NOMO-1 treated with DMSO at 0.1 percent for 48 hours (cell line): ENCODE measurements around the gene OR2A5.
"Not testable (repeated sequence)": the region's sequence is repeated elsewhere in the genome, so short reads cannot be mapped to it uniquely, and the experiment has no call there.

Experiments
- DNase-seq: peaks from one replicate; lab custom pipeline; 2025; ENCODE audit not compliant: unreplicated experiment; lab: John Stamatoyannopoulos, UW

Gene OR2A5

DNA sequence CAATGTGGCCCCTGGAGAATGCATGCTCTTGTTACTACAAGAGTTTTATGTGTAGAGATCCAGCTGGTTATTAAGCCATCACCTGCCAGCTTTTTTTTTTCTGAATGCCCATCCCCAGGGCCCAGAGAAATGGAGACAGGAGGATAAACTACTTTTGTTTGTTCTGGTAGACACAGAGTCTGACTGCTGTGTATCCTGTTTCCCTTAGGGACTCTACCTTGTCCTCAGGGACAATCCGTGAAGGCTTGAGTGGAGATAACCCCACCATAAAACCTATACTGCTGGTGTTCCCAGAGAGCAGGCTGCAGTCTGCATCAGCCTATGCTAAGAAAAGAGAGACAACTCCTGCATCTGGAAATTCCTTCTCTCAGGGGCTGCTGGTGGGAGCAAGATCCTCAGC, at the start of gene OR2A5:
Gene OR2A5, plus strand, starts transcription at position 301 of the 400 bp plus-strand sequence. CDS start 1,454 bp downstream, outside the sequence.
- no peak for DNase-seq

DNA sequence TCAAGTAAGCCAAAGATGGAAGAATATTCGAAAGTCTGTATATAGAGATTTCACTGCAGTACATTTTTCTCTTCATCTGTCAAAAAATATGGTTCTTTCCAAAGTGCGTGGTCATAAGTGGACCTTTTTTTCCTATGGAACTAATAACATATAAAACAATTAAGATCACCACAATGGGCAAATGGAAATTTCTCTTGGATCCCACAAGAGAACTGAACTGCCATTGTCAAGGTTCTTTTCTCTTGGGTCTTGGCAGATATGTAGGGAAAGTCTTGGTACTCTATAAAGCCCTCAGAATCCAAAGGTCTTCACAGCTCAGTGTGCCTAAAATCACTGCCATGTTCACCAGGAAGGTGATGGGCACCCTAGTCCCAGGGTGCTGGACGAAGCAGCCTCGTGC, 48.7 kb upstream of the OR2A5 start, which contains the start of gene OR6B1:
Gene OR6B1, plus strand, starts transcription at position 301 of the 400 bp plus-strand sequence. CDS start 3,677 bp downstream, outside the sequence.
- DNase-seq = no peak

- no peak for DNase-seq
Observed at GRCh38 chr7:144001543-144001942, 47.2 kb upstream of the OR2A5 start.

GRCh38 chr7:144004703-144005102, 44.0 kb upstream of the OR2A5 start:
- DNase-seq = no peak

DNA sequence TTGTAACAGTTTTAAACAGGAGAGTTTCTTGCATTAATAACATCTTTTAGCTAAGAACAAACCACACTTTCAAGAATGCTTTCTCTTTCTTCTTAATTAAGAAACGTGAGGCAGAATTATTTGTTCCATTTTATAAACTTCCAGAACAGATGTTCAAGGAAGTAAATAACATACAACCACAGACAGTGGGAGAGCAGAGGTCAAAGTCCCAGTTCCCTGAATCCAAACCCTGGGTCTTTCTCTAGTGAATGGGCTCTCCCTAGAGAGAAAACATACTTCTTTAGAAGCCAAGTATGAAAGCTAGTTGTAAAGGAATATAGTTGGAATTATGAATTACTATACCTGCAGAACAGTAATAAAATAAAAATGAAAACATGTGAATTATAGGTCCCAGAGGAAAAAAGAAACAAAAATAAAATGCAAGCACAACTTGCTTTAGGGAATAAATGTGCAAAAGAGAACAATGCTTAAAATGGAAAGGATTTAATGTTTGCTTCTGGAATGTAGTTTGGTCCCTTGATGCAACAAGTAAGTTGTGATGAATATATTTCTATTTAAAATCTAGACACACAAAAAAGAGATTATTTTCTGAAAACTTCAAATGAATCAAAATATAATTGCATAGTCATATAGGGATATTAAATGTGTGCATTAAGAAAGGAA, 42.6 kb upstream of the OR2A5 start:
- no peak for DNase-seq

DNA sequence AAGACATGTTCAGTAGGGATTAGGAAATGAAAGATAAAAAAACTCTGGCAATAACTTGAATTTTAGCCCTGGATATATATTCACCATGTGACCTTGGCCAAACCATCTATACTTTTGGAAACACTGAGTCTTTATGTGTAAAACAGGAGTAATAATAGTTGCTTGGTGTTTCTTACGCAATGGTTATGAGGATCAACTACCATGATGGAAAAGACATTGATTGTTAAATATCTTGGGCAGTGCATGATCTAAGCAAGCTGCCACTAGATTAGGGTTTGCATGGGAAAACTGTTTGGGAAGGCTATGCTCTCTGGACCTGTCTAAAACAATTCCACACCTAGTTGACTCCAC, 42.1 kb upstream of the OR2A5 start:
- no peak for DNase-seq

DNA sequence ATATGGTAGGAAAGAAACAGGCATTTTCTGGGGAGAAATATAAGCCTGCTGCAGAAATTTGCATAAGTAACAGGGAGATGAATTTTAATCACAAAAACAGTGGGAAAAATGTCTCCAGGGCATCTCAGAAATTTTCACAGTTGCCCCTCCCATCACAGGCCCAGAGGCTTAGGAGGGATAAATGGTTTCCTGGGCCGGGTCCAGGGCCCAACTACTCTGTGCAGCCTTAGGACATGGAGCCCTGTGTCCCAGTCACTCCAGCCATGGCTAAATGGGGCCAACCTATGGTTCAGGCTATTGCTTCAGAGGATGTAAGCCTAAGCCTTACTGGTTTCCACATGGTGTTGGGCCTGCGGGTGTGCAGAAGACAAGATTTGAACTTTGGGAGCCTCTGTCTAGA, 39.4 kb upstream of the OR2A5 start:
- DNase-seq = no peak

DNA sequence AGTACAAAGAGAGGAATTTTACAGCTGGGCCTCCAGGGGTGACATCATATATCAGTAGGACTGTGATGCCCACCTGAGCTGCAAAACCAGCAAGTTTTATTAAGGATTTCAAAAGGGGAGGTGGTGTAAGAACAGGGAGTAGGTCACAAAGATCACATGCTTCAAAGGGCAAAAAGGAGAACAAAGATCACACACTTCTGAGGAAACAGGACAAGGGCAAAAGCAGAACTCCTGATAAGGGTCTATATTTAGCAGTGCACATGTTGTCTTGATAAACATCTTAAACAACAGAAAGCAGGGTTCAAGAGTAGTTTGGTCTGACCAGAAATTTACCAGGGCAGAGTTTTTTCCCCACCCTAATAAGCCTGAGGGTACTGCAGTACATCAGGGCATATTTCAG, 38.7 kb upstream of the OR2A5 start:
- not testable (repeated sequence) for DNase-seq

GRCh38 chr7:144010821-144011220, 37.9 kb upstream of the OR2A5 start:
- not testable (repeated sequence) for DNase-seq

DNA sequence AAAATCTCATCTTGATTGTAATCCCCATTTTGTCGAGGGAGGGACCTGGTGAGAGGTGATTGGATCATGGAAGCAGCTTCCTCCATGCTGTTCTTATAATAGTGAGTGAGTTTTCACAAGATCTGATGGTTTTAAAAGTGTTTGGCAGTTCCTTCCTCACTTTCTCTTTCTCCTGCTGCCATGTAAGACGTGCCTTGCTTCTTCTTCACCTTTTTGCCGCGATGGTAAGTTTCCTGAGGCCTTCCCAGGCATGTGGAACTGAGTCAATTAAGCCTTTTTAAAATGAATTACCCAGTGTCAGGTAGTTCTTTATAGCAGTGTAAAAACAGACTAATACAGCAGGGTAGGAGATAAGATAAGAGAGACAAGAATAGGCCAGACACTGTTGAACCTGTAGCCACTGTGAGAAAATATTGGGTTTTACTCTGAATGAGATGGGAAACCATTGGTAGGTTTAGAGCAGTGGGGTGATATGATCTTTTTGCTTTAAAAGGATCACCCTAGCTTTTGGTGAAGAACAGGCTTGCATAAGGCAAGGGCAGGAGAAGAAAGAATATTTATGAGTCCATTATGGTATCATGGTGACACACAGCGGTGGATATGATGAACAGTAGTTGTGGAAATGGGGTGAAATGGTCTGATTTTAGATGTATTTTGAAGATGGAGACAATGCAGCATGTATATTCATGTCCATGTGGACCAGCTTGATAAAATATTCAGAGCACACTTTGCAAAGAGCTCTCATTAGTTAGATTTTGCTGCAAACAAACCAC, 37.1 kb upstream of the OR2A5 start:
- no peak for DNase-seq

DNA sequence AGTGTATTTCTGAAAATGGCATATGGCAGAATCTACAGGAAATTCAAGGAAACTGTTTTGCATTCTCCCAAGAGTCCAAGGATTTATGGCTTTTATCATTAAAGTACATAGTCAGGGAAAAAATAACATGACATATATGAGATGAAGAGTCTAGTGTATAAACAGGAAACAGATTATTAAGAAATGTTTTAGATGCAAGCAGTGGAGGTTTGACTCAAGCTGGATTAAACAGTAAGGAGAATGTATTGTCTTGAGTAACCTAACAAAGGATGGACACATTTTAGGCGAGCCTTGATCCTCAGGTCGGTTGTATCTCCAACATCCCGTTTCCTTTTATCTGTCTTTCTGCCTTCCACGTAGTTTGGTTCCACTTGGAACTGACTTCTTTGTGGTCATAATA, 30.7 kb upstream of the OR2A5 start:
- DNase-seq = no peak

DNA sequence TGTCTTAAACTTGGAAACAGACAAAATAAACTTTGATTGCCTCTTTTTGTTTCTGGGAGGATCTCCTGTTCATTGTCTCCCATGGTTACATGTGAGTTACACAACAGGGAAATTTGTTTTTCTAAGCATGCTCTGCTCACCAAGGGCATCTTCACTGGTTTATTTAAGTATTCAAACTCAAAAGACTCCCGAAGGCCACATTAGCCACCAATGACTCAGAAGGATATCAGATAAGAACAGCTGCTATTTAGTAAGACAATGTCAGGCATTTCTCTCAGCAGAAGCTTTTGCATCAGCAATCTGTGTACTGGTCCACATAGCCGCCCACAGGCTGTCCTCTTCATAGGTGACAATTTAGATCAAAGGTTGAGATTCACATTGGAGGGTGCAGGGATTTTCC, 29.3 kb upstream of the OR2A5 start:
- DNase-seq = no peak

DNA sequence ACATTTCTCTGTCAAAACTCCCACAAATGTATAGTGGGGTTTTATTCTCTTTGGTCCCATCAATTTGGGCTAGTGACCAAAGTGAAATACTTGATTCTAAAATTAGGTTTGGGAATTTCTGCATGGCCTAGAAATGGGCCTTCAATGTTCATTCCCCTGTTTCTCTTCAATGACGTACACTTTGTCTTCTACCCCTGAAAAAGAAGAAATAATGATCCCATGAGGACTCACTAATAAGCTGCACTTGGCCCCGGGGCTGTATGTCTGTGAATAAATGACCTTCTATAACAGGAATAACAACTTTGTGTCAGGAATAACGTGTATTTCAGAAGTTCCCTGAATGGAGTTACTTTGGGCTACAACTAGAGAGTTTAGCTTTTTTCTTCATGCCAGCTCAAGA, 28.4 kb upstream of the OR2A5 start:
- DNase-seq = no peak

DNA sequence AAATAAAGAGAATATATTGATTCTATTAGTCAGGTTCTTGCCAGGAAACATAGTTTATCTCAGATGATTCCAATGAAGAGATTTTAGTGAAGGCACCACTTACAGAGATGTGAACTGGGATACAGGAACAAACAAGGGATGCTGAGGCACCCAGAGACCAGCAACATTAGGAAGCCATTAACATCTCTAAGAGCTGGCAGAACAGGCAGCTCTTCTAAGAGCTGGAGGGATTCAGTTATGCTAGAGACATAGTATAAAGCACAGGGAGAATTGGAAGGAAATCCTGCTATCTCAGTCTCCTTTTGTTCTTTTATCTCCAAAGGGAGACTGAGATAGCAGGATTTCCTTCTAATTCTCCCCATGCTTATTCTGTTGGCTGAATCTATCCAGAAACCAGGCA, 26.6 kb upstream of the OR2A5 start:
- no peak for DNase-seq

DNA sequence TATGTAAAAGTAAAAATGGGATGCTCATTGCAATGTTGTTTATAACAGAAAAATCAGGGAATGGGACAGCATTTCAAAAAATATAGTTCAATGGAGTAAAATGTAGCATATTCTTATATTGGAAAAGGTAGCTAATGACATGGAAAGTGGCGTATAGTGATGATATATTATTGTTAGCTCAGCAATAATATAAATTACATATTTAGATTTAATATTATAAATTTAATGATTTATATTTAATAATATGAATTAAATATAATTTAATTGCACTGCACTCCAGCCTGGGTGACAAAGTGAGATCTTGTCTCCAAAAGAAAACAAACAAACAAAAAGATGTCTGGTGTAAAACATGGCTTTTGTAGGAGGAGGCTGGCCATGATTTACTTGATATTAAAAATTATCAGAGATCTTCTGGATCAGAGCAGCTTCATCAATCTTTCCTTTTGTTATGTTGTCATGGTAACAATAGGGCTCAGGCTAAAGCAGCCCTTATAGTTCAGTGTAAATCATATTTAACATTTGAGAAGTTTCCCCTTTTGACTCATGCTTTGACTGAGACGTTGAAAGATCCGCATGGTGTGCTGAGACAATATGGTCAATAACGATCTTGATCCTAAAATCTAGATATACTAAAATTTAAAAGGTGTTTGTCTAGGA, 25.4 kb upstream of the OR2A5 start:
- DNase-seq = no peak

DNA sequence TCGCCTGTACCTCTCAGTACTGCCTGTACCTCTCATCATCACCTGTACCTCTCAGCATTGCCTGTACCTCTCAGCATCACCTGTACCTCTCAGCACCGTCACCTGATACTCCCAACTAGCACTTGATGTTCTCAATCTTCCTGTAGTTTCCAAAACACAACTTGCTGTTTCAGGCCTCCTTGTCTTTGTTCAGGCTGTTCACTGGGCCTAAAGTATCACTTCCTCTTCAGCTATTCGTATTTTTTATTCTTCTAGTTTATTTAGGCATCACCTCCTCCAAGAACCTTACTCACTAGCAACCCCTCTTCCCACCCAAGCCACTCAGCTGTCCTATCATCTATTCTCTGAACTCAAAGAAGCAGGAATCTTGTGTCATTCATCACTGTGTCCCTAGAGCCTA, 24.5 kb upstream of the OR2A5 start:
- no peak for DNase-seq

DNA sequence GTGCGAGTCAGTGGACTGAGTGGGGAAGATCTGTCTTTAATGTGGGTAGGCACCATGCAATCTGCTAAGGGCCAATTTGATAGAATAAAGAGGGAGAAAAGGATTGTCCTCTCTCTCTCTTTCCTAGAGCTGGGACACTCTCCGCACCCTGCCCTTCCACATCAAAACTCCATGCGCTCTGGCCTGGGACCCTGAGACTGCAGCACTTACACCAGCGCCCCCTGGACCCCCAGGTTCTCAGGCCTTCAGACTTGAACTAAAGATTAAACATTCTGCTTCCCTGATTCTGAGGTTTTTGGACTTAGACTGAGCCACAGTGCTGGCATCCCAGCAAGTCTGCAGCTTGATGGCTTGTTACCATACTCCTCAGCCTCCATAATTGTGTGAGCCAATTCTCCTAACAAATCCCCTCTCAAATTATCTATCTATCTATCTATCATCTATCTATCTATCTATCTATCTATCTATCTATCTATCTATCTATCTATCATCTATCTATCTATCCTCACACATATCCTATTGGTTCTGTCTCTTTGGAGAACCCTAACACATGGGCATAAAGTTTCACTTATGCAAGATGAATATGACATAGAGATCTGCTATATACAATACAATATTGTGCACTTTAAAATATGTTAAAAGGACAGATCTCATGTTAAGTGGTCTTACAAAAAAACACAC, 22.4 kb upstream of the OR2A5 start:
- DNase-seq = no peak

DNA sequence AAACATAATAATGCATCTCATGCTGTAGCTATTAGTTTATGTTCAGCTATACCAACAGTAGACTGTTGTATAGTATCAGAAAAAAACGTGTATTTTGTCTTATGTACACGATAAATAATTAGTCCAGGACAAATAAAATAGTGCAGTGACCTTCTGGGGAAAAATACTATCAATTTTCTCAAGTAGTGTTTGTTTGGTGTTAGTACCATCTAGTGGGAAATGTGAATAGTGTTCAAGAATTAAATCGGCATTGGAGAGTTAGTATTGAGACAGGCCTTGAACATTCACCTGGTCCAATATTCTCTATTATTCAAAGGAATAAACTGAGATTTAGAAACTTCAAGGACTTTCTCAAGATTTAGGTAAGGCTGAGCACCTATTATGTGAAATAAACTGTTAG, 21.7 kb upstream of the OR2A5 start:
- no peak for DNase-seq

DNA sequence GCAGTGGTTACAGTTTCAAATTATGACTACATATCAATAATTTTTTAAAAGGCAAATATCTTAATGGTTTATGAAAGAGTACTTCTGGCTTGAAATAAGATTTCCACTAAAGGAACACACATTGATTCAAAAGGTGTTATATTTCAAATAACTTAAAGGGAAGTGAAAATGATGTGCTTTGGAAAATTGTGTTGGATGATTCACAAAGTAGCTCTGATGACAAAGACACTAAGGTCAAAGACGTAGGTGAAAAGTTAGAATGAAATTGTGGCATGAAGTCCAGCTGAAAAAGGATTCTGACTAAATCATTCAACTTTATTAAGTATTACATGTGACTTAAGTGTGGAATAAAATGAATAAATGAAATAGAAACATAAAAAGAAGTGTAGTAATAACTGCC, 20.8 kb upstream of the OR2A5 start:
- no peak for DNase-seq

- DNase-seq = no peak
Observed at GRCh38 chr7:144028547-144028946, 20.2 kb upstream of the OR2A5 start.

- DNase-seq = no peak
Observed at GRCh38 chr7:144032516-144032915, 16.2 kb upstream of the OR2A5 start.
